Measurements from ENCODE around the gene POU6F1.
A peak's percentile ranks its signal among the peaks of the same experiment; 100 is the strongest.

POU6F1 gene

GRCh38 chr12:51183816-51184215 is 34.0 kb downstream of the POU6F1 start:
- DNase-seq (ENCODE audit: low read depth) = peak; percentile 73
- TF ChIP-seq, protein P1, sequence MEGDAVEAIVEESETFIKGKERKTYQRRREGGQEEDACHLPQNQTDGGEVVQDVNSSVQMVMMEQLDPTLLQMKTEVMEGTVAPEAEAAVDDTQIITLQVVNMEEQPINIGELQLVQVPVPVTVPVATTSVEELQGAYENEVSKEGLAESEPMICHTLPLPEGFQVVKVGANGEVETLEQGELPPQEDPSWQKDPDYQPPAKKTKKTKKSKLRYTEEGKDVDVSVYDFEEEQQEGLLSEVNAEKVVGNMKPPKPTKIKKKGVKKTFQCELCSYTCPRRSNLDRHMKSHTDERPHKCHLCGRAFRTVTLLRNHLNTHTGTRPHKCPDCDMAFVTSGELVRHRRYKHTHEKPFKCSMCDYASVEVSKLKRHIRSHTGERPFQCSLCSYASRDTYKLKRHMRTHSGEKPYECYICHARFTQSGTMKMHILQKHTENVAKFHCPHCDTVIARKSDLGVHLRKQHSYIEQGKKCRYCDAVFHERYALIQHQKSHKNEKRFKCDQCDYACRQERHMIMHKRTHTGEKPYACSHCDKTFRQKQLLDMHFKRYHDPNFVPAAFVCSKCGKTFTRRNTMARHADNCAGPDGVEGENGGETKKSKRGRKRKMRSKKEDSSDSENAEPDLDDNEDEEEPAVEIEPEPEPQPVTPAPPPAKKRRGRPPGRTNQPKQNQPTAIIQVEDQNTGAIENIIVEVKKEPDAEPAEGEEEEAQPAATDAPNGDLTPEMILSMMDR (IDR thresholded peaks at IDR 0.05; ENCODE audit: low read length, missing control alignments) = no peak
- H3K4me3 ChIP-seq (replicated peaks; ENCODE audit: low read depth, low read length) = no peak overlapping the region

DNA sequence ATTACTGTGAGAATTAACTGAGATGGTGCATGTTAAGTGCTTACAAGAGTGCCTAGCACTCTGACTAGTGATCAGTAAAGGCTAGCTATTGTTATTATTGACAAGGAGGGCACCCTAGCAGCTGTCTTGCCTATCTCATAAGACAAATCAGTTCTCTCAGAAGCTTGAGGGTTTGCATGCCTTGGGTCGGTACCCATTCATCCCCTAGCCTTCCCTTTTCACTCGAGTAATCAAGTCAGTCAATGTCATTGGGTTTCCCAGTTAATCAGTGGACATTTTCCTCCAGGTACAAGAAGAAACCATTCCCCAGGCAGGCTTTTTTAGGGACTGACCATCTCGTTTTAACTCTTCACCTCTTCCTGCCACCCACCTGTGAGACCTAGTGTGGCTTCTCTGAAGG is 34.5 kb downstream of the POU6F1 start:
- TF ChIP-seq, protein P1 (IDR thresholded peaks at IDR 0.05; ENCODE audit: low read length, missing control alignments) = no peak
- no peak for DNase-seq (ENCODE audit: low read depth)

DNA sequence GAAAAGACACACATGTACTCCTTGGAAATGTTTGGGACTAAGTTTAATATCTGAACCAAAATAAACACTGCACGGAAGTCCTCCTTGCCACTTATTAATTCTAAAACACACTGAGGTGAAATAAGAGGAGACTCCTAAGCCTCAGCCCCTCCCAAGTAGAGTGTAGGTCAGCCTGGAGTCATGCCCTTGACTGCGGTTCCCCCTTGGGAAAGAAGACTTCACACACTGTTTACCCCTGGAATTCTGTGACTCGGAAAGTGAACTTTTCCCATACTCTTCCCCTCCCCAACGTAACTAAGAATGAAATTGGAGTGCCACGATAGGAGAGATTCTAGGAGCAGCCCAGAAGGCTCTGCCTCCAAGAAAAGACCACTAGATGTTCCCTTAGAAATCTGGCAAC is 36.3 kb downstream of the POU6F1 start:
- TF ChIP-seq, protein P1 (IDR thresholded peaks at IDR 0.05; ENCODE audit: low read length, missing control alignments) = no peak
- no peak overlapping the region for H3K4me3 ChIP-seq (replicated peaks; ENCODE audit: low read depth, low read length)
- DNase-seq (ENCODE audit: low read depth) = no peak

More for the DNA sequence above, 34.5 kb downstream of the POU6F1 start:
- H3K4me3 ChIP-seq (replicated peaks; ENCODE audit: low read depth, low read length) = no peak overlapping the region

- no peak for DNase-seq (ENCODE audit: low read depth)
- H3K4me3 ChIP-seq (replicated peaks; ENCODE audit: low read depth, low read length) = no peak overlapping the region
- TF ChIP-seq, protein P1 (IDR thresholded peaks at IDR 0.05; ENCODE audit: low read length, missing control alignments) = no peak
Measured at GRCh38 chr12:51177897-51178296, 40.0 kb downstream of the POU6F1 start.

DNA sequence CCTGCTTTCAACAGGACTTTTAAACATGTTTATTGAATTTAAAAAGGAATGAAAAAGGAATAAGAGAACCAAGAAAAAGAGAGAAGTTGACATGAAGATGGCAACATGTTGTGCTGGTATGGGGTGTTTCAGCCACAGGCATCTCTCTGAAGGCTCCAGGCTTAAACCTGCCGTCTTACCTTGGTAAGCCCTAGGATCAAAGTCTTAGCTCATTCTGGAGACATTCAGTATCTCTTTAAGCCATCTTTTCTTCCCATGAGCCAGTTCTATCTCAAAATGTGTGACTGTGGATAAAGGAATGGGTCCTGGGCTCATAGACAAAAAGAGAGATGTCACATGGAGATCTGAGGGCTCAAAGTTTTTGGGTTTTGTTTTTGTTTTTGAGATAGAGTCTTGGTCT is 43.4 kb downstream of the POU6F1 start:
- TF ChIP-seq, protein P1 (IDR thresholded peaks at IDR 0.05; ENCODE audit: low read length, missing control alignments) = no peak
- DNase-seq (ENCODE audit: low read depth) = no peak
- no peak overlapping the region for H3K4me3 ChIP-seq (replicated peaks; ENCODE audit: low read depth, low read length)

DNA sequence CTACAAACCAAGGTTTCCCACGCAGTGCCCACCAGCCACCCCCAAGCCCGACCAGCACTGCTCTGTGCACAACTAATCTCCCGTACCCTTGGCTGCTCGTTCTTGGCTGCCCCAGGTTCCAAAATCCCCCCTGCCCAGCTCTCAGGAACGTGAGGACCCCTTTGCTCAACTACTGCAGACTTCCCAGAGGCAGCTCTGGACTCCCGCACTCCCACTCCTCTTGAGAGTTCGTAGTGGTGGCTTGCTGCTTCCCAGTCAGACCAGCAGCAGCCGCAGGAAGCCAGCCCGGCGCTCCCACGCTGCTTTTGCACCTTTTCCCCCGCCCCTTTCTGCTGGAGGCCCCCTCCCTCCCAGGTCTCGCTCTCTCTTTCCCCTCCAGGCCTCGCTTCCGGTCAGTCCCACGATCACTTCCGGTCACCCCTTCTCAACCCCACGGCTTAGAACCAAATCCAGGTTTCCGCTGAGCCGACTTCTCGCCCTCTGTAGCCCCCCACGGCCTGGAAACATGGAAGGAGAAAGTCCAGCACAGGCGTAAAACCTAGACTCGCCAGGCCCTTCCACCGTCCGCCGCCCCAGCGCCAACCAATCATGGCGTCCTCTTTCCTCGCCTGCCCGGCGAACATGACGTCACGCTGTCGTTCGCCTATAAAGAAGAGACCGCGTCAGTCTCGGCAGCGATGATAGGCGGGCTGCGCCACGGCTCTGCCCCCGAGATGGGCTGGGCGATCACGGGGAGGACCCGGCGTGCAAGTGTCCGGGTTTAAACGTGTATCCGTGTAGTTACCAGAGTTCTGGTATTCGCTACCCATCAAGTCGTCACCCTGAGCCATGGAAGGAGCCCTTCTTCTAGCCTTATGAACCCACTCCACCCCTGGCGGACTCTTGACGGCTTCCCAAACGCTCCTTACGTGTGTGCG is 45.1 kb downstream of the POU6F1 start, which contains the start of gene TFCP2:
TFCP2 (minus strand) TSS at position 621 of the 917 bp plus-strand sequence. CDS start 713 bp downstream, outside the sequence.
- H3K4me3 ChIP-seq (replicated peaks; ENCODE audit: low read depth, low read length) = peak within 1 kb of the TSS; percentile 89

More for the DNA sequence above, 45.1 kb downstream of the POU6F1 start, which contains the start of gene TFCP2:
- DNase-seq (ENCODE audit: low read depth) = peak; percentile 98
- TF ChIP-seq, protein P1 (IDR thresholded peaks at IDR 0.05; ENCODE audit: low read length, missing control alignments) = no peak

All from fibroblast of pulmonary artery (primary cell).